Raji (cell line): Measurements from ENCODE around the gene CAMTA1.

Source experiments
- POLR2A ChIP-seq: IDR thresholded peaks from 2 replicates; pipeline ENCODE4 v1.6.1; 2011; ENCODE audit warnings: low read depth, low read length, control low read depth; ENCODE audit not compliant: insufficient read depth

The CAMTA1 gene

DNA sequence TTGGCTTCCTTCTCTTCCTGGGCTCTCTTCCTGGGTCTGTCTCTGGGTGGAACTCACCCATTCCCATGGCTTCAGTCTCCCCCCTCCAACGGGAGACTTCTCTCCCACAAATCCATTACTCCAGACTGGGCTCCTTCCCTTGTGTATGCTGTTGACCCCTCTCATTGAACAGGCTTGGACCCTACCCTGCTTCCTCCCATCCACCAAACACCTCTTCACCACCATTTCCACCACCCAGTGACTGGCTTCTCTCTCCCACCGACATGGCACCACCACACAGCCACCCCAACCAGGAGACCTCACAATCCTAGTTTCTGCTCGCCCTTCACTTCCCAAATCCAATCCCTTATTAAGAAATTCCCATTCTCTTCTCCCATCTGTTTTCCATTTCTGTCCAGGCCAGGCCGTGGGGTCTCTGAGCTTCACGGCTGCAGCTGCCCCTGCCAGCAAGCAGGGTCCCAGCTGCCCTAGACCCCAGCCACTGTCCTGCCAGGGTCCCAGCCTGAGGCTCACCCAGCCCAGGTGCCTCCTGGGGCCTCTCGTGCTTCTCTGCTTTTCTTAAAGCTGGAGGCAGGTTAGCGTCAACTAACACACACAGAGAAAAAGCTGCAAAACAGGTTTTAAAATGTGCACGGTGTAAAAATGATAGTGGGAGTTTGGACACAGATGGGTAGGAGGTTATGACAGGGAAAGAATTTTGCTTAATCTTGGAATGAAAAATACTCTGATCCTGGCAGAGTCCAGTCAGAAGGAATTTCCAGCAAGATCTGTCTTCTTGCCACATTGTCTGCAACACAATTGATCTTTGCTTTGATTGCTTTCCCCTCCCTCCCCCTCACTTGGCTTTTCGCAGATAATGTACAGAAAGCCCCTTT lies 602.0 kb downstream of the CAMTA1 start:
- TF ChIP-seq POLR2A: no peak

DNA sequence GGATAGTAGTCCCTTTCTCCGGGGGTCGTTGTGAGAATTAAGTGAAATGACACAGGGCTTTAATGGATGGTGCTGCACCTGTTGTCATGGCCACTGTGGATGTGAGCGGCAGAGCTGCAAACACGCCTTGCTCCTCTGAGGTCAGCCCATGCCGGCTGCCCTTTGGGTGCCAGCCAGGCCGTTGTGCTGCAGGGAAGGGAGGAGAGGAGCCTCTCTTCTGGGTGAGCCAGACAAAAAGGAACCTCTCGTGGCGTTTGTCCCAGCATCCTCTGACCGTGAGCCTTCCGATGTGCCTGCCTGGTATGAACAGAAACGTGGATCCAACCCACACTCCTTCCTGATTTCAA lies 602.9 kb downstream of the CAMTA1 start:
- TF ChIP-seq POLR2A: no peak

DNA sequence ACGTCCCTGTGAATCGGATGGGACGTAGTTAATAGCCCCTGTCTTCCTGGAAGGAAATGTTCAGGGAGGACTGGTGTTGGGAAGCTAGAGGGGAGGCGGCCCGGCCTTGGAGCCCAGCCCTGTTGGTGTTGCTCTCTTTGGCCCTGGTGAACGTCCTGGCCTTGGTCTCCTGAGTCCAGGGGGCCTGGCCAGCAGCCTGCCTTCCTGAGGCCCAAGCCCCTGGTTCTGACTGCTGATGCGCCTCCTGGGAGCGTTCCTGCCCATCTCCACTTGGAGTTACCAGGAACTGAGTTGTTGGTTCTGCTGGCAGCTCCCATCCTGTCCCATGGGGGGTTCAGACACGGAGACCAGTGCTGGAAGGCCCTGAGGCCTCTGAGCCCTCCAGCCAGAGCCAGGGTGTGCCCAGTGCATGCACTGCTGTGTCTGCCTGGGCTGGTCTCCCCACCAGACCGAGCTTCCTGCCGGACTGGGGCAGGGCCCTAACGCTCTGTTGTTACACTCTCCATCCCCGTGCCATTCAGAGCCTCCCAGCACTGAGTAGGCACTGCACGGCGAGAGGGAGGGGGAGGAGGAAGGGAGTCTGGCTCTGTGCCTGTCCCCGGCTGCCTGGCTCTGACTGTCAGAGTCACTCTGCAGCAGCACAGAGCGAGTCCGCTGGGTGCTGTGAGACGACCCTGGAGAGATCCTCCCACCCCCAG lies 603.4 kb downstream of the CAMTA1 start:
- no peak for TF ChIP-seq POLR2A

DNA sequence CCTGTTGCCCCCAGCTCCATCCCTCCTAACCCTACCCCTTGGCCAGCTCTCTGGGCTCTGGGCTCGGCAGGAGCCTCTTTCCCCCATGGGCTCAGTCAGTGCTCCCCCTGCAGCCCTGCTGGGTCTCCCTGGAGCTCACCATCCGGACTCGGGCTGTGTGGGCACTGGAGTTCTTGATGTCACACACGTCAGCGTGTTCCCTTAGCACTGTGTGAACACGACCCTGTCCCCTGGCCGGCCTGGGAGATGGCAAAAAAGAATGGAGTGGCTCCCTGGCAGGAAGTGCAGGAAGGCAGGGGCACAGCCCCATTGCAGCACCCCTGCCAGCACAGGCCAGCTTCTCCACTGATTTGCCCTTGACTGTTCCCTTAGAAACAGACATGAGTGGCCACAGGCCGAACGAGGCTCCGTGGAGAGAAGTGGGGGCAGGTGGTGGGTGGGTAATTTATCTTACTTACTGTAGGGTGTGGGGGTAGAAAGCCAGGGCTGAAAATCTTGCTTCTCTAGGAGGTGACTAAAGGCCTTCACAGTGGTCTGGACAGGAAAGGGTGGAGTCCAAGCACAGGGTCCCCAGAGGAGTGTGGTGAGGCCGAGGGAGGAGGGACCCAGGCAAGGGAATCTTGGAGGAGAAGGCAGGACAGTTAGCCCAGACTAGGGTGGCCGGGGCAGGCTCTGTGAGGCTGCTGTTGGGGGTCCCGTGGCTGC lies 604.1 kb downstream of the CAMTA1 start:
- no peak for TF ChIP-seq POLR2A

DNA sequence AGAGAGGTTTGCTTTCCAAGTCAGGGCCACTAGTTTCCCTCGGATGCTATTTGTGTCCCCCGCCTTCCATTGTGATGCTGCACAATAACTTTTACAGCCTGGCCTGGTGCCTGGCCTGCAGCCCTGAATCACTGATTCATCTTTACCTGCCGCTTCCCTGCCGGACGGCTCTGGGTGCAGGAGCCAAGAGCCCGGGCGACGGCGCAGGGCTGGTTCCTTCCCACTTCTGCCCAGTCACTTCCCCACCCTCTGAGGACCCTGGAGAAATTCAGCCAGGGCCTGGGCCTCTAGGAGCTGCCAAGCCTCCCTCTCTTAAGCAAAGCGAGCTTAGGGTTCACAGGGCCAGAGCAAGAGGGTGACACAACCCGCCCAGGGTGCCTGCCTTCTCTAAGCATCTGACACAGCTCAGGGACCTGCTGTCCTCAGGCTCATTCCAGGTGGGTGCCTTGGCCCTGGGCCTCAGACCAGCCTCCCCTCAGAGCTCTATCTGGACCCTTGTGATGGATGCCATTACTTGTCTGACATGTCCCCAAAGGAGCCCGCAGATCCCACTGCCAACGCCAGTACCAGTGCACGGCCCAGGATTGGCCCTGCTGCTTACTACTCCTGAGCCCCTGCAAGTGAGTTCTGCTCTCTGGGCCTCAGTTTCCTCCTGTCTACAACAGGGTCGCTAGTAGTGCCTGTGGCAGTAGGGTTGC lies 604.8 kb downstream of the CAMTA1 start:
- no peak for TF ChIP-seq POLR2A

DNA sequence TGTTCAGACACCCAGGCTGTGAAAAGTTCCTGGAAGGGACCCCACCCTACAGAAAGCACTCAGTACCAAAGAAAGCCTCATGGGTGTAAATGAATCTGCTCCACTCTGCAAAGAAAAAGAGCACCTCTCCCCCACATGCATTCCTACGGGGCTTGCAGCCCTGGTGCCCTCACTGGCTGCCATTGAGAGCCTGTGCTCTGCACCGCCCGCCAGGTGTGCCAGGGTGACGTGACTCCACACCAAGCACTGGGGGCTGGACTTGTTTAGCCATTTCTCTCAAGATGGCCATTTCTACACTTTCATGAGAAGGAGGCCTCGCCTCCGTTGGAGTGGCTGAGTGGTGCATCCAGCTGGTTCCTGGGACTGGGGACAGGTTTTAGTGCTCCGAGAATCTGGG lies 605.3 kb downstream of the CAMTA1 start:
- no peak for TF ChIP-seq POLR2A

DNA sequence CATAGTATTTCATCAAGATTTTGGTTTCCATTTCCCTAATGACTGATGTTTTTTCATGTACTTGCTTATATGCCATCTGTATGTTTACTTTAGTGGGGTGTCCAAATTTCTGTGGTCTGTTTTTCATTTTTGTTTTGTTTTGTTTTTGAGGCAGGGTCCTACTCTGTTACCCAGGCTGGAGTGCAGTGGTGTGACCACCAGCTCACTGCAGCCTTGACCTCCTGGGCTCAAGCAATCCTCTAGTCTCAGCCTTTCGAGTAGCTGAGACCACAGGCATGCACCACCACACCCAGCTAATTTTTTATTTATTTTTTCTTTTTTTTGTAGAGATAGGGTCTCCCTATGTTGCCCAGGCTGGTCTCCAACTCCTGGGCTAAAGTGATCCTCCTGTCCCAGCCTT lies 607.9 kb downstream of the CAMTA1 start:
- no peak for TF ChIP-seq POLR2A

DNA sequence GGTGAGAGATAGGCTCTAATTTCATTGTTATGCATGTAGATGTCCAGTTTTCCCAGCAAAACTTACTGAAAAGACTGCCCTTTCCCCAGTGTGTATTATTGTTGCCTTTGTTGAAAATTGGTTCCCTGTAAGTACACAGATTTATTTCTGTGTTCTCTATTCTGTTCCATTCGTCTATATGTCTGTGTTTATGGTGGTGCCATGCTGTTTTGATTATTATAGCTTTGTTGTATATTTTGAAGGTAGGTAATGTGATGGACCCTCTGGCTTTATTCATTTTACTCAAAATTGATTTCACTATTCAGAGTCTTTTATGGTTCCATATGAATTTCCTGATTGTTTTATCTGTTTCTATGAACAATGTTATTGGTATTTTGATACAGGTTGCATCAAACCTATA lies 610.0 kb downstream of the CAMTA1 start:
- TF ChIP-seq POLR2A: no peak

DNA sequence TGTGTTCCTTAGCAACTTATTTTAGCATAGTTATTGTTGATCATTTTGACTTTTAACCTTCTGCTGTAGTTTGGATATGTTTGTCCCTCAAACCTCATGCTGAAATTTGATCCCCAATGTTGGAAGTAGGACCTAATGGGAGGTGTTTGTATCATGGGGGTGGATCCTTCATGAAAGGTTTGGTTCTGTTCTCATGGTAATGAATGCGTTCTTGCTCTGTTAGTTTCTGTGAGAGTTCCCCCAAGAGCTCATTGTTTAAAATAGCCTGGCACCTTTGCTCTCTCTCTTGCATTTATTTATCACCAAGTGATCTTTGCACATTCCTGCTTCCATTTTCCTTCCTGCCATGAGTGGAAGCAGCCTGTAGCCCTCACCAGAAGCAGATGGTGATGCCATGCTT lies 613.7 kb downstream of the CAMTA1 start:
- no peak for TF ChIP-seq POLR2A

DNA sequence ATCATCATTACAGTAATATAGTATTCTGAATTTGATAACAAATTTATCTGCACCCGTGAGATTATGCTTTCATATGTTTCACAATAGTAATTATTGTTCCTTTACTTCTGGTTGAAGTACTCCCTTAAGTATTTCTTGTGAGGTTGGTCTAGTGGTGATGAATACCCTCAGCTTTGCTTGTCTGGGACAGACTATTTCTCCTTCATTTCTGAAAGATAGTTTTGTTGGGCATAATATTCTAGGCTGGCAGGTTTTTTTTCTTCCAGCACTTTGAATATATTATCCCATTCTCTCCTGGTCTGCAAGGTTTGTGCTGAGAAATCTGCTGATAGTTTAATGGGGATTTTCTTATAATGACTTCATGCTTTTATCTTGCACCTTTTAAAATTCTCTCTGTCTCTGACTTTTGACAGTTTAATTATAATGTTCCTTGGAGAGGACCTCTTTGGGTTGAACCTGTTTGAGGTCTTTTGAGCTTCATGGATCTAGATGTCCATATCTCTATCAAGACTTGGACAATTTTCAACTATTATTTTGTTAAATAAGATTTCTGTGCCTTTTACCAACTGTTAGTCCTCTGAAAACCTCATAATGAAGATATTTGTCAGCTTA lies 614.4 kb downstream of the CAMTA1 start:
- no peak for TF ChIP-seq POLR2A

DNA sequence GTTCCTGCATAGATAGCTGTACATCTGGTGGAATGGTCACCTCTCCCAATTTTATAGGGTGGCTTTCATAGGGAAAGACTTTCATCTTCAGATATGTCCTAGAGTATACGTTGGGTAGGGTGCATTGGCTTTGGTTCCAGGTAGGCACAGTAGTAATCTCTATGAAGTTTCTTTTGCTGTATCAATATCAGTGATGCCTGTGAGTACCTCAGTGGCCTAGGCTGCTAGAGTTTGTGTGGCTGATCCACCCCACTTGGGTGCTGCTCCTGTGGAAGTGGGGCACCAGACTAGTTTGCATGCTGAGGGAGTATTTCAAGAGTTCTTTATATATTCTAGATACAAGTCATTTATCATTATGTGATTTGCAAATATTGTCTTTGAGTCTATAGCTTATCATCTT lies 615.3 kb downstream of the CAMTA1 start:
- TF ChIP-seq POLR2A: no peak

DNA sequence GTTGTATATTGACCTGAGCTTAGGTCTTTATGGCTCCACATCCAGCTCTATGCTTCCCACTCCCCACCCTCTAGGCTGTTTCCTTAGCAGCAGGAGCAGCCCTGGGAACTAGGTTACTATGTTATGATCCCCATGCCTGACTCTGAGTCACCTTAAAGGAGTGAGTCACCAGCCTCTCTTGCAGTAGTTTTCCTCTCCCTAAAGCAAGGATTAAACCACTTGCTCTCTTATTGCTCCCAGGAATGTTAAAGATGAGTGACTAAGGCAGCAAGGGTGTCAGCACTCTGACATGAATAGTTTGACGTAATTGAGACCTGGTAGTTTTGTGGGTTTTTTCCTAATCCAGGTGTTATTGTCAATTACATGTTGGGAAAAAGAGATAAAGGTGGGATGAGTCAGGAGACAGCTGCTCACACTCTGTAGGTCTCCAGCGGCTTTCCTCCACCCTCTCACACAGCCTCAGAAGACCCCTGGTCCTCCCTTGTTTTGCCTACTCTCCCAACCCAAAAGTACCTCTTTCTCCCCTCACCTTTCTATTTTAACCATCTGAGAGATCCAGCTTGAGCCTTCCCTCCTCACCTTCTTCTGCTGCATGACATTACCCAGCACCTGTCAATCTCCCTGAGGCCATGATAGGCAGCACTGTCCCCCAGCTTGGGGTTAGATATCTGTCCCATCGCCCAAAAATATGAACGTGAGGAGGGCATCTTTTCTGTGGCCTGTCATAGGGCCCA lies 616.7 kb downstream of the CAMTA1 start:
- TF ChIP-seq POLR2A: no peak

DNA sequence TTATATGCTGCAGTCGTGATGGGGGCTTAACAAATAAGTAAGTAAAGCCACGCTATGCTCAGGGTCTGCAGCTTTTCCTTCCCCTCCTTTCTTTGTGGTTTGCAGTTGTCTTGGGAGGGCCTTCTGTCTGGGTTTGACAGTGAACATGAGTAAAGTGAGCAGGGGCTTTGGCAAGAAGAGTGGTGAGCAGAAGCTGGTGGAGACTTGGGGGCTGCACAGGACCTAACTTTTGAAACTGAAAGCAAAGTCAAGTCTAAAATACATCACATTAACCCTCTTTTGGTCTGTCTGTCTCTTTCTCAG lies 617.2 kb downstream of the CAMTA1 start:
- TF ChIP-seq POLR2A: no peak

DNA sequence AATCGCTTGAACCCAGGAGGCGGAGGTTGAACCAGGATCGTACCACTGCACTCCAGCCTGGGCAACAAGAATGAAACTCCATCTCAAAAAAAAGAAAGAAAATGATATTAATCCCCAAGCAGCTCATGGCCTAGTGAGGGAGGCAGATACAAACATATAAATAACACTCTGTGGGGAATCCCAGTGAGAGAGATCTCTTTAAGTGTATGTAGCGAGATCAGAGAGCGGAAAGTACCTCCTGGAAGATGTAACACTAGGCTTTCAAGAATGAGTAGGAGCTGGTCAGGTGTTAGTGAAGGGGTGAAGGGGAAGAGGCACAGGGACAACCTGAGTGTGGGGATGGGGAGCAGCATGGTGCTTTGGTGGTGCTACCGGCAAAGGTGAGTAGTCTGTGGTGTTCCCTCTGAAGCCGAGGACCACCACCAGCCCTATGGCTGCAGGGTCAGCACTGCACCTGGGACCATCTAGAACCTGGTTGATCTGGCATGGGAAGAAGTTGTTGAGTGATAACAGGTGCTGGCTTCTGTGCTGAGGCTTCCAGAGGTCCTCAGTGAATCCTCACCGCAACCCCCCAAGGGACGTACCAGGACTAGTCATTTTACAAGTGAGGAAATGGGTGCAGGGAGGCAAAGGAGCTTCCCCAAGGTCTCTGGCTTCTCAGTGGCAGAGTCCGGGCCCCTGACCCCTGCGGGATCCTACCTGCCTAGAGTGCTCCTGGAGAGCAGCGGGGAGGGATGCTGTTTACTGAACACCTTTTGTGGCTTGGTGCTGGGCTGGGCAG lies 618.2 kb downstream of the CAMTA1 start:
- TF ChIP-seq POLR2A: no peak
